NCI-H2081 (cell line): Measurements from ENCODE around the gene KAT5.
"Not testable (repeated sequence)": the region's sequence is repeated elsewhere in the genome, so short reads cannot be mapped to it uniquely, and the experiment has no call there.

Experiments
- DNase-seq, 2 experiments: peaks; one replicate each; lab custom pipeline; 2025; lab: John Stamatoyannopoulos, UW

The KAT5 gene

GRCh38 chr11:65744026-65744698, 32.1 kb downstream of the KAT5 start:
- no peak for DNase-seq

- DNase-seq: no peak
Measured at GRCh38 chr11:65744699-65745042, 32.6 kb downstream of the KAT5 start.

- DNase-seq: no peak
Measured at GRCh38 chr11:65745049-65745448, 33.0 kb downstream of the KAT5 start.

- DNase-seq: not testable (repeated sequence)
Measured at GRCh38 chr11:65762169-65762568, 50.1 kb downstream of the KAT5 start.

GRCh38 chr11:65762816-65763215, 50.8 kb downstream of the KAT5 start:
- not testable (repeated sequence) for DNase-seq

- no peak for DNase-seq
Measured at GRCh38 chr11:65764434-65764833, 52.4 kb downstream of the KAT5 start.

GRCh38 chr11:65766535-65766934, 54.5 kb downstream of the KAT5 start:
- no peak for DNase-seq

GRCh38 chr11:65767406-65767805, 55.4 kb downstream of the KAT5 start:
- no peak for DNase-seq

- not testable (repeated sequence) for DNase-seq
Measured at GRCh38 chr11:65767806-65768205, 55.8 kb downstream of the KAT5 start.
